HCEC 1CT (cell line): ENCODE measurements around the gene EFCAB8.
"Not testable (repeated sequence)": the region's sequence is repeated elsewhere in the genome, so short reads cannot be mapped to it uniquely, and the experiment has no call there.

ENCODE experiments used
- DNase-seq: peaks from one replicate; pipeline ENCODE4 v3.0.0-alpha.2; 2017

Gene EFCAB8

GRCh38 chr20:32888636-32889035 lies 29.9 kb downstream of the EFCAB8 start:
- no peak for DNase-seq

DNA sequence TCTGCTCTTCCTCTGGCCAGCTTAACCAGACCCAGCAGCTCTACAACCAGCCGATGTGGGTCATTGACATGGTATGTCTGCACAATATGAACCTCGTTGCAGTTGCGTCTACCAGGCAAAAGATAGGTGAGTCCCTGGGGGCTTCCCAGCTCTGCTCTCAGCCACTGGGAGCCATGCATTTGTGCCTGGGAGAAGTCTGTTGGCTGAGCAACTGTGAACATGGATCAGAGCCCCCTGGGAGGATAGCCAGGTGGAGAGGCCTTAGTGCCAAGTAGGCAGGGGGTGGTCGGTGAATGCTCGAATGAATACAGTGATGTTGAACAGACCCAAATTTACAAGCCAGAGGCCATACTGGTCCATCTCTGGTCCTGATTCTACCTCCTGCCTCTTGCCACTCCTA lies 30.6 kb downstream of the EFCAB8 start:
- no peak for DNase-seq

DNA sequence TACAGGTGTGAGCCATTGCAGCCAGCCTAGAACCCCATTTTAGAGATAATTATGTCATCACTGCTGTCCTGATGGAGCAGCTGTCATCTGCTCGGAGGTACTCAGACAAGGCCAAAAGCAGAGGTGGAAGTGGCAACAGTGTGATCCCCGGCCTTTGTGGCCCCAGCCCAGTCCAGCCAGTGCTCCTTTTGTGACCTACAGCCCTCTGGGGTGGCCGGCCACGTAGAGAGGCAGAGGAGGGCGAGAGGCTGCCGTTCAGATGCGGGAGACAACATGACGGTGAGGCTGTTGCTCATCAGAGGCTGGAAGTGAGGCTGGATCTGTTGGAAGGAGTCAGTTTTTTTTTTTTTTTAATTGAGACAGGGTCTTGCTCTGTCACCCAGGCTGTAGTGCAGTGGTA lies 32.8 kb downstream of the EFCAB8 start:
- DNase-seq, result no peak

DNA sequence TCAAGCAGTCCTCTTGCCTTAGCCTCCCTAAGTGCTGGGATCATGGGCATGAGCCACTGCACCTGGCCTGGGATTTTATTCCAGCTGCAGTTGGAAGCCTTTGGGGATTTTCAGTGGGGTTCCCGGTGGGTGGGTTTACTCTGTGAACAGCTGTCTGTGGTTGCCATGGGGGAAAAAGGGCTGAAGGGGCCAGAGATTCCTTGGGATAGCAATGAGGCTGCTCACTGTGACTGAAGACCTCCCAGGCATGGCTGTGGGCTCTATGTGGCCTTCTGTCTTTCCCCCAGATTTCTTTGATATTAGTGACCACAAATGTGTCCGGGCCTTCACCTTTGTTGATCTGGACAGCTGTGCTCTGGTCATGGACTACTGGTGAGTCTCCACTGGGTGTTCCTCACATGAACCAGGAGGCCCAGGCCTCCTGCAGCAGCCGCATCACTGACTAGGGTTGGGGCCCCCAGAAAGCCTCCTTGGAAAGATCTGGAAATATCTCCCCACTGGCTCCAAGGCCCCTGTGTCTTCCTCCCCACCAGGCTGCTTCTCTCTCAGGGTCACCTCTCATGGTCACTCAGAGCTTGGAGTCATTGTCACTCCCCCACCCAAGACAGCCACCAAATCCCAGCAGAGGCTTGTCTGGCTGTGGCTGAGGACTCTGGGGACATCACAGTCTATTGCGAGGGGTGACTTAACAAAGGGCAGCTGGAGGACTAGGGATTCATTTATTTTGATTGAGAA lies 33.4 kb downstream of the EFCAB8 start:
- no peak for DNase-seq

DNA sequence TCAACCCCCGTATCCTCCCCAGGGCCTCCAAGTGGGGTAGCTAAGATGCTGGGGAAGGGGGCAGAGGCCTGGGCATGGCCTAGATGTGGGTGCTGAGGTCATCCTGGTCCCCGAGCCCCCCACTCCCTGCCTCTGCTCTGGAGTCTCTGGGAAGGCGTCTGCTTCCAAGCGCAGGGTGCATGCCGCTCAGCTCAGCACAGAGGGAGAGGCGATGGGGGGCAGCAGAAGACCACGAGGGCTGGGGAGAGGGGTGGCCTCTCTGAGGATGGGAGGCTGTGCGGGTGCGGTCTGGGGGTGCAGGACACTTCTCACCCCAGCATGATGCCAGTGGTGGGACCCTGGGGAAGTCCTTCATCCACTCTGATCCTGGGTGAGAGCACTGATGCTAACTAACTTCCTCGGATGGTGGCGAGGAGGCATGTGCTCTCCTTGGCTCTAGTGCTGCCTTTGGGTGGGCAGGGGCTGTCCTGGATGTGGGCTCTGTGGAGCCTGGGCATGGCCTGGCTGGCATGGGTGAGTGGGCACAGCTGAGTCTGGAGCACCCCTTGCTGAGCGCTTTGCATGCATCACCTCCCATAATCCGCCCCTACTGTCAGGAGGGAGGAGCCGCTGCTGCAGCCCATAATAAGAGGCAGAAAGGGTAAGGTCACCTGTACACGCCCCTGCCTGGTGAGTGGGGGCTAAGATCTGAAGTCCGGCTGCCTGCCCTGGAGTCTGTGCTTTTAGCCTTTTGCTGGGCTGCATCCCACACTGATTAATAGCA lies 34.7 kb downstream of the EFCAB8 start:
- DNase-seq, result no peak

- DNase-seq, result peak; percentile 3
Measured at GRCh38 chr20:32894026-32894483, 35.3 kb downstream of the EFCAB8 start.

DNA sequence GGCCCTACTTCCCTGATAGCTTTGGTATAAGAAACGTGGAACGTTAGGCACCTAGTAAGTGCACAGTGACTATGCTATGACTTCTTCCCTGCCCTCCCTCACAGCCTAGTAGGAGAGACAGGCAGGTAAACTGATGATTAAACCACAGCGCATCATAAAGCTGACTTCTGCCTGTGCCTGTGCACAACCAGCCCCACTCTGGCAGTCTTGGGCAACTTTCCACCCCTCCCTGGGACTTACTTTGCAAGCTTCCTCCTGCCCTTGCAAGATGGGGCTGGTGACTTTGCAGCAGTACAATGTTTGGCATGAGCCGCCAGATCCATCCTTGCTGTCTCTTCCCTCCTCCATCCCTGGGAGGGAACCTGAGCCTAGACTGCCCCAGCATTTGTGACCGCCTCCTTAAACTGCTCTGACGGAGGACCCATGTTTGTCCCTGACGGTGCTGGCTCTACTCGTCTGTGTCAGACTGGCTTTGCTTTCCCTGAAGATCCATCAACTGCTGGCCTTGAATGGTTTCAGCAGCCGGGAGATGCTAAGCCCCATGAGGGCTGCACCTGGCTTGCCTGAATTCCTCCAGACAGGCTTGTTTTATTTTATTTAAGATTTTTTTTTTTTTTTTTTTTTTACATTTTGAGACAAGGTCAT lies 36.1 kb downstream of the EFCAB8 start:
- no peak for DNase-seq

DNA sequence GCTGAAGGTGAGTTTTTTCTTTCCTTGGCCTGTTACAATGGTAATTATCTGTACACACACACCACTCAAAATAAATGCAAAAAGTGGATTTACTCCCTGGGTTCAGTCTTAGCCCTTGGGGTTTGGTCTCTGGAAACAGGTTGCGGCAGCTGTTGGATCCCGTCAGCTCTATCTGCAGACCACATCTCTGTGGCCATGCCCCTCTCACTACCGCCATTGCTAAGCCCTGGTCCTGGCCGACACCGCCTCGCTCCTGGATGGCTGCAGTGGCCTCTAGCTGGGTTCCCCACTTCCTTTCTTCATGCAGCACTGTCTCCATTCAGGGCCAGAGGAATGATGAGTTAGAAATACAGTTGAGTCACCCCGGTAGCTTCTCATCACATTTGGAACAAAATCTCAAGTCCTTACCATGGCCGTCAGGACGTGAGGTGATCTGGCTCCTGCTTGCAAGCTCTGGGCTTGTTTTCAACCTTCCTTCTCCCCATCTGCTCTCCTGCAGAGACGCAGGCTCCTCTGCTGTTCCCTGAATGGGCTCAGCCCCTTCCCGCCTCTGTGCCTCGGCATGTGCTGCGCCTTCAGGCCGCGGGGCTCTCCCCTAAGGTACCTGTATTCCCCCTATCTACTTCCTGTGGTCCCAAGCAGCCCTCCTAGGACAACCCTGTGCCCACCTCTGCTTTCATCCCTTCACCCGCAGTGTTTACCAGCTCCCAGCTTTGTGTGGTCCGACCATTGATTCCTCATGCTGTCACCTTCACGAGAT lies 38.0 kb downstream of the EFCAB8 start:
- no peak for DNase-seq

DNA sequence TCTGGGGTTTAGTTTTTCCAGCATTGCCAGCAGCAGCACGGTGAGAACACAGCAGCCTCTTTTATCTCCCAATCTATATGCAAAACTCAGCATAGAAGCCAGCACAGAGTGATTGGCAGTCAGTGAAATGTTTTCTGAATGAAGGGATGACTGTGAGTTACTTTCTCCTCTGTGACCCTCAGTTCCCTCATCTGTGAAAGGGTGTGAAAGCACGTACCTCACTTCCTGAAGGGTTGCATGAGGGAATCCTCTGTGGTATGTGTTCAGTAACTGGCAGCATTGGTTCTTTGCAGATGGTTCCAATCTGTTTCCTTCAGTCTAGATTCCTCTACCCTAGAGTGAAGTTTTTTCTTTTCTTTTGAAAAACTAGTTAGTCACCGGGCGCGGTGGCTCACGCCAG lies 40.0 kb downstream of the EFCAB8 start:
- DNase-seq, result peak; percentile 53

DNA sequence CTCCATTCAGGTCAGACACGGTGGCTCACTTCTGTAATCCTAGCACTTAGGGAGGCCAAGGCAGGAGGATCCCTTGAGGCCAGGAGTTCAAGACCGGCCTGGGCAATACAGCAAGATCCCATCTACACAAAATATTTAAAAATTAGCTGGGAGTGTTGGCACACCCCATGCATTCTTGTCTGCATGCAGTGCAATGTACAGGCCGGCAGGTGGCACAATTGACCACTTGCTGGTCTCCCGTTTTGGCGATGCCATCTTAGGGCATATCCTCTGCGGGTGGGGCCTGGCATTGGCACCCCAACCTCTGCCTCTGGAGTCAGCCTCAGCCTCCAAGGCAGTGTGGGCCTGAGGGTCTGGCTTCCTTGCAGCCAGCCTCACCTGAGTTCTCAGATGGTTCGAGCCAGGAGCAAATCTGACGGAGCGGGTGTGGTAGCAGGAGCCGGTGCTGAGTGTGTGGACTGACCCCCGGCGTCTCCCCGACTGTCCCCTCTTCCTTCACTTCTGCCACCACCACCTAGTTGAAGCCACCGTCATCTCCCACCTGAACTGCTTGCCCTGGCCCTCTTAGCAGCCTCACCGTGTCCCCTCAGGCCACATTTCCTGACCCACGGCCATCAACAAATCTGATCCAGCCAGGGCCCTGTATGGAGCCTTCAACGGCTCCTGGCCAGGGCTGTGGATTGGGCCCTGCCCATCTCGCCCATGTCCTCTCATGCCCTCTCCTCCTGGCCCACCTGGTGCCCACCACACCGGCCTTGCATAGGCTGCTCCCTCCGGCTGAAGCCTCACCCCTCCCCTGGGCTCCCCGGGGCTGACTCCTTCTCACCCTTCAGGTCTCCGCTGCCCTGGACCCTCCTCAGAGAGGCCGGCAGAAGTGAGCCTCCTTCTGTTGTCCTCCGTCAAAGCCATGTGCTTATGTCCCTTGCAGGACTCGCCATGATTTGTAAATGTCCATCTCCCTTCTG lies 44.0 kb downstream of the EFCAB8 start:
- DNase-seq, result peak; percentile 40

- DNase-seq, result no peak
Measured at GRCh38 chr20:32903666-32904175, 45.0 kb downstream of the EFCAB8 start.

DNA sequence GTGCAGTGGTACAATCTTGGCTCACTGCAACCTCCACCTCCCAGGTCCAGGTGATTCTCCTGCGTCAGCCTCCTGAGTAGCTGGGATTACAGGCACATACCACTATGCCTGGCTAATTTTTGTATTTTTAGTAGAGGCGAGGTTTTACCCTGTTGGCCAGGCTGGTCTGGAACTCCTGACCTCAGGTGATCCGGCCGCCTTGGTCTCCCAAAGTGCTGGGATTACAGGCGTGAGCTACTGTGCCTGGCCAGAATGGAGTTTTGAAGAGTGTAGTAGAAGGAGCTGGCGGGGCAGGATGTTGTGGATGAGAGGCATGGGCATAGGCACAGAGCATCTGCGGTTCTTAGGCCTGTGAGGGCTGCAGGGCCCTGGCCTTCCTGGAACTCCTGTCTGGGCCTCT lies 46.0 kb downstream of the EFCAB8 start:
- DNase-seq, result not testable (repeated sequence)

GRCh38 chr20:32906200-32906599 lies 47.5 kb downstream of the EFCAB8 start:
- no peak for DNase-seq

DNA sequence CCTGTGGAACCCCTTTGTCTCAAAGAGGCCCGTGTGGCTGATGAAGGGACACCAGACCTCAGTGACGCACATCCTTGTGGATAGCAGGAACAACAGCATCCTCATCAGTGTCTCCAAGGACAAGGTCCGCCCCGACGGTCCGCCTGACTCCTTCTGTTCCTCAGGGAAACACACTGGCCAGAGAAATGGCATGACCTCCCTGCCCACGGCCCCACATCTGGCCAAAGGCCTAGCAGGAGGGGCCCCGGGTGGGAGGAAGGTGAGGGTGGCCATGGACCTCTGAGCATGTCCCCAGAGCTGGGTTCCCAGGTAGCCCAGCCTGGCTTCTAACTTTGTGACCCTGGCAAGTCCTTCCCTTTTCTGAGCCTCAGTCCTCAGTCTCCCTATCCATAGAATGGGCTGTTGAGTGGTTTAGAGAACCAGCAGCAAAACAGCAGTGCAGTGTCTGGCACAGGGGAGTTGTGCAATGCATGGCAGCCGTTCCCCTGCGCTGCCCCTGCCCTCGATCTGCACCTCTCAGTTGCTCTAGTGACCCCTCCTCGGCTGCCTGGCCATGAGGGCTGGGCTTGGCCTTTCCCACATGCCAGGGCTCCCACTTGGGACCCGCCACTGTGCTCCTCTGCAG lies 48.3 kb downstream of the EFCAB8 start:
- DNase-seq, result no peak

GRCh38 chr20:32907886-32908285 lies 49.2 kb downstream of the EFCAB8 start:
- no peak for DNase-seq

- DNase-seq, result no peak
Measured at GRCh38 chr20:32908334-32909292, 49.9 kb downstream of the EFCAB8 start.

DNA sequence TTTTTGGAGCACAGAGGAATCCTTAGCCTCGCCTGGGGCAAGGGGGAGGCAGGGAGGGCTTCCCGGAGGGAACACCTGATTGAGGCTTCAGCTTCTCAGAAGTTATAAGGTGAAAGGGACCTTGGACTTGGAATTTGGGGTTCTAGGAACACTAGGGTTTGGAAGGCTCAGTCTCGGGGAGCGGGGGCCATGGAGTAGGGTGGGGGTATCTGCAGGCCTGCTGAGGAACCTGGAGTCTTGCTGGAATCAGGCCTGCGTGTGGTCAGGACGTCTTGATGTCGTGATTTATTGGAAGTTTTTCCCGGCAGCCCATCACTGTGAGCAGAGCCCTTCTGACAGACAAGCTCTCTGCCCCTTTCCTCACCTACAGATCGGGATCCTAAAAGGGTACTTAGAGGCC lies 50.7 kb downstream of the EFCAB8 start:
- DNase-seq, result no peak

DNA sequence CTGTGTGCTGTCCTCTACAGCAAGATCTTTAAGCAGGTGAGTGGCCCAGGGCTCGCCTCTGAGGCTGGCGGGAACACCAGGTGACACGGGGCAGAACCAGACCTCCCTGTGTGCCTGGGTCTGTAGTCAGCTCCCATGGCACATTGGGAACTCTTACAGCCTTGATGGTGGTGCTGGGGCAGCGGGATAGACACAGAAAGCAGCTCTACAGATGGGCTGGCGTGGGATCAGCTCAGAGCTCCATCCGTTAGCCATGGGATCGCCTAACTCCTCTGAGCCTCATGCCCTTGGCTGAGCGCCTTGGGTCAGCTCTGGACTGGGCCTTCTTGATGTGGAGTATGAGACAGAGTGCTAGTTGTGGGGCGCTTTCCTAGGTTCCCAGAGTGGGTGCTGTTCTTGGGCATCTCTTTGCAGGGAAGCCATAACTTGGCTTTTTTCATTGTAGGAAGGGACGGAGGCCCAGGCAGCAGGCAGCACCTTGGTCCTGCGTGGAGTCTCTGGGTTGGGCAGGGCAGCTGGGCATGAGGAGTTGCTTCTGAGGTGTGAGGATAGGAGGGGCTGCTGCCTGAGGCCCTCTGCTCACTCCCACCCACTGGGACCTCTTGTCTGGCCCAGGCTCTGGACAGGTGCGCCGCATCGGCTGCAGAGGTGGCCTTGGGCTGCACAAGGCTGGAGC lies 51.3 kb downstream of the EFCAB8 start:
- no peak for DNase-seq

DNA sequence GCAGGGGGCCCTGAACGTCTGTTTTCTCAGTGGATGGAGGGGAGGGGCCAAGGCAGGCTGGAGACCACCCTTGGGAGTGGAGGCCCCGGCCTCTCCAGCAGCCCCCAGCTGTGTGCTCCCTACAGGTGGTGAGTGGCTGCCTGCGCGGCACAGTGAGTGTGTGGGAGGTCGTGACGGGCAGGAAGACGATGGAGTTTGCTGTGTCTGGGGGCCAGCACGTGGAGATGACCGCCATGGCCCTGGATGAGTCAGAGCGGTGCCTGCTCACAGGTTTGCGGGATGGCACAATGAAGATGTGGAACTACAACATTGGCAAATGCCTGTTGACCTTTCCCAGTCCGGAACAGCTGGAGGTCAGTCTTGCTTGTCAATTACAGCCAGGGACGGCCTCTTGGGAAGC lies 52.6 kb downstream of the EFCAB8 start:
- no peak for DNase-seq
